Measurements from ENCODE around the gene IFI27L1. TPM values are rescaled to one million over a fixed set of nuclear protein-coding genes. Genes with fewer than 3 reads are reported as not detected.
A peak's percentile ranks its signal among the peaks of the same experiment; 100 is the strongest.

IFI27L1 gene
- total and polyA plus RNA-seq, 2 of the 13 experiments (the other 11 are each of a cell fraction or from before 2014, with no cell fraction given) = 11.9 to 19.0 TPM

DNA sequence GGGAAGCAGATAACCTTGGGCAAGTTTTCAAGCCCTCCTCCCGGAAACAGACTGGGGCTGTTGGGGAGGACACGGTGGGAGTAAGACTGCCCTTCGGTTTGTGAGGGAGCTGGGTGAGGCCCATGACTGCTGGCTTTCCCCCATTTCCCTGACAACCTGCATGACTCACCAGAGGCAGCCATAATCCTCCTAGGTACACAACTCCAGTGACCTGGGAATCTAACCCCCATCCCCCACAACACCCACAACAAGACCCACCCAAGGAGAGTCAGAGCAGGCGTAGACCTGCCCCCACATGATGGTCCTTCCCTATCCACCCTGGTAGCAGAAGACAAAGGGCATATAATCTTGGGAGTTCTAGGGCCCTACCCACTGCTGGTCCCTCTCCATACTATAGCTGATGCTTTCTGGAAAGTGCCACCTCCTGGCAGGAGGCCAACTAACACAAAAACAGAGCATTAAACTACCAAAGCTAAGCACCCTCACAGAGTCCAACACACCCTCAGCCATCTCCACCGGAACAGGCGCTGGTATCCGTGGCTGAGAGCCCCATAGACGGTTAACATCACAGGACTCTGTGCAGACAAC, 14.9 kb upstream of the IFI27L1 start:
- FAIRE-seq (no peak), ATAC-seq (peak; percentile 71), DNase-seq (ENCODE audit: low spot score) (peak; percentile 38)
- Histone ChIP-seq H3K36me3 (replicated peaks in 1 of 2; ENCODE audit: control insufficient read depth in 1 of 2, insufficient read depth in 2 of 2, low read length in 2 of 2) (peaks cover 9 to 25% of the 10 kb centered on the region in 2 experiments), H3K27ac (ENCODE audit: extremely low read length, insufficient read depth, low read length) (peak overlapping the region; percentile 50), H3K9me3 (ENCODE audit: low read length) (peaks cover 19% of the 10 kb centered on the region), H3K4me2 (ENCODE audit: low read depth, low read length) (peak overlapping the region; percentile 40), H3K4me3 (replicated peaks in 1 of 3; ENCODE audit: insufficient read depth in 1 of 3, low read depth in 2 of 3, low read length in 3 of 3) (no peak overlapping the region), H3K9ac (ENCODE audit: insufficient read depth, low read depth, low read length) (peak overlapping the region; percentile 8; the same call in 1 of the 2 replicates), H4K20me1 (ENCODE audit: insufficient read depth, low read length) (0 out of 2 replicates have a peak, but pooled peaks cover 7% of the 10 kb centered on the region), H3K27me3 (ENCODE audit: control insufficient read depth in 1 of 2, insufficient read depth in 2 of 2, low read length in 2 of 2) (no peaks in the 10 kb centered on the region), H2AFZ (ENCODE audit: low read length) (no peak overlapping the region), H3K4me1 (ENCODE audit: insufficient read depth, low read length) (peaks cover 33% of the 10 kb centered on the region), H3K79me2 (ENCODE audit: insufficient read depth, low read length) (peaks cover 86% of the 10 kb centered on the region)
- ChIA-PET POLR2A (interaction anchor here (0.7 to 2.6 kb wide), 4 partner anchors 13 to 257 kb away, joined by 3 to 10 read pairs (median 4); partner anchors contain the start of genes DDX24, IFI27, IFI27L1 and SERPINA6), CTCF (ENCODE audit: low intra/inter-chr PET ratio, low total read pairs) (no interaction called here)
- in situ Hi-C loops (cut with HindIII; ENCODE audit: extremely low pct_ligation_motif_present, low pct_unique_long_range_greater_than_20kb) (no loop called here), intact Hi-C loops (cut with micrococcal nuclease; ENCODE audit: unreplicated experiment) (no loop called here)
- BruUV-seq (replicated peaks) = no TSS peak
- WGBS (ENCODE audit: low lambda C conversion rate) = 29% methylated on average over 4 of the region's 8 CpGs
- TF ChIP-seq ZFX (CRISPR knock-in tag; IDR thresholded peaks at IDR 0.05; ENCODE audit: low read depth) (0 out of 2 replicates have a peak, but pooled peaks have one; percentile 19), RFX1 (IDR thresholded peaks at IDR 0.05) (peak; percentile 9; the same call in 1 of the 2 replicates), POLR2AphosphoS5 (IDR thresholded peaks at IDR 0.05; ENCODE audit: low read depth, low read length) (no peak), ELF3 (CRISPR knock-in tag; IDR thresholded peaks at IDR 0.05) (0 out of 2 replicates have a peak, but pooled peaks have one; percentile 6), YEATS2 (CRISPR knock-in tag; IDR thresholded peaks at IDR 0.05; ENCODE audit: borderline replicate concordance) (0 out of 2 replicates have a peak, but pooled peaks have one; percentile 6), LCORL (IDR thresholded peaks at IDR 0.05) (peak; percentile 33; the same call in 1 of the 2 replicates), LCORL (CRISPR knock-in tag; IDR thresholded peaks at IDR 0.05) (no peak), RARA (CRISPR knock-in tag; IDR thresholded peaks at IDR 0.05) (0 out of 2 replicates have a peak, but pooled peaks have one; percentile 14), JARID2 (CRISPR knock-in tag; IDR thresholded peaks at IDR 0.05; ENCODE audit: insufficient replicate concordance) (no peak), NFKB2 (CRISPR knock-in tag; IDR thresholded peaks at IDR 0.05; ENCODE audit: borderline replicate concordance) (no peak), ZNF709 (CRISPR knock-in tag; IDR thresholded peaks at IDR 0.05) (no peak), ZNF121 (CRISPR knock-in tag; IDR thresholded peaks at IDR 0.05) (no peak), YY1 (IDR thresholded peaks at IDR 0.05; ENCODE audit: insufficient read depth, insufficient replicate concordance, low read depth, low read length) (peak; percentile 28), SCMH1 (CRISPR knock-in tag; IDR thresholded peaks at IDR 0.05; ENCODE audit: borderline replicate concordance) (no peak)
- TF ChIP-seq, protein P1, sequence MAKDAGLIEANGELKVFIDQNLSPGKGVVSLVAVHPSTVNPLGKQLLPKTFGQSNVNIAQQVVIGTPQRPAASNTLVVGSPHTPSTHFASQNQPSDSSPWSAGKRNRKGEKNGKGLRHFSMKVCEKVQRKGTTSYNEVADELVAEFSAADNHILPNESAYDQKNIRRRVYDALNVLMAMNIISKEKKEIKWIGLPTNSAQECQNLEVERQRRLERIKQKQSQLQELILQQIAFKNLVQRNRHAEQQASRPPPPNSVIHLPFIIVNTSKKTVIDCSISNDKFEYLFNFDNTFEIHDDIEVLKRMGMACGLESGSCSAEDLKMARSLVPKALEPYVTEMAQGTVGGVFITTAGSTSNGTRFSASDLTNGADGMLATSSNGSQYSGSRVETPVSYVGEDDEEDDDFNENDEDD (CRISPR knock-in tag; IDR thresholded peaks at IDR 0.05; ENCODE audit: borderline replicate concordance) = no peak
- TF ChIP-seq, protein P2, sequence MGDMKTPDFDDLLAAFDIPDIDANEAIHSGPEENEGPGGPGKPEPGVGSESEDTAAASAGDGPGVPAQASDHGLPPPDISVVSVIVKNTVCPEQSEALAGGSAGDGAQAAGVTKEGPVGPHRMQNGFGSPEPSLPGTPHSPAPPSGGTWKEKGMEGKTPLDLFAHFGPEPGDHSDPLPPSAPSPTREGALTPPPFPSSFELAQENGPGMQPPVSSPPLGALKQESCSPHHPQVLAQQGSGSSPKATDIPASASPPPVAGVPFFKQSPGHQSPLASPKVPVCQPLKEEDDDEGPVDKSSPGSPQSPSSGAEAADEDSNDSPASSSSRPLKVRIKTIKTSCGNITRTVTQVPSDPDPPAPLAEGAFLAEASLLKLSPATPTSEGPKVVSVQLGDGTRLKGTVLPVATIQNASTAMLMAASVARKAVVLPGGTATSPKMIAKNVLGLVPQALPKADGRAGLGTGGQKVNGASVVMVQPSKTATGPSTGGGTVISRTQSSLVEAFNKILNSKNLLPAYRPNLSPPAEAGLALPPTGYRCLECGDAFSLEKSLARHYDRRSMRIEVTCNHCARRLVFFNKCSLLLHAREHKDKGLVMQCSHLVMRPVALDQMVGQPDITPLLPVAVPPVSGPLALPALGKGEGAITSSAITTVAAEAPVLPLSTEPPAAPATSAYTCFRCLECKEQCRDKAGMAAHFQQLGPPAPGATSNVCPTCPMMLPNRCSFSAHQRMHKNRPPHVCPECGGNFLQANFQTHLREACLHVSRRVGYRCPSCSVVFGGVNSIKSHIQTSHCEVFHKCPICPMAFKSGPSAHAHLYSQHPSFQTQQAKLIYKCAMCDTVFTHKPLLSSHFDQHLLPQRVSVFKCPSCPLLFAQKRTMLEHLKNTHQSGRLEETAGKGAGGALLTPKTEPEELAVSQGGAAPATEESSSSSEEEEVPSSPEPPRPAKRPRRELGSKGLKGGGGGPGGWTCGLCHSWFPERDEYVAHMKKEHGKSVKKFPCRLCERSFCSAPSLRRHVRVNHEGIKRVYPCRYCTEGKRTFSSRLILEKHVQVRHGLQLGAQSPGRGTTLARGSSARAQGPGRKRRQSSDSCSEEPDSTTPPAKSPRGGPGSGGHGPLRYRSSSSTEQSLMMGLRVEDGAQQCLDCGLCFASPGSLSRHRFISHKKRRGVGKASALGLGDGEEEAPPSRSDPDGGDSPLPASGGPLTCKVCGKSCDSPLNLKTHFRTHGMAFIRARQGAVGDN (CRISPR knock-in tag; IDR thresholded peaks at IDR 0.05) = peak; percentile 28; the same call in 1 of the 2 replicates
- TF ChIP-seq, protein P3, sequence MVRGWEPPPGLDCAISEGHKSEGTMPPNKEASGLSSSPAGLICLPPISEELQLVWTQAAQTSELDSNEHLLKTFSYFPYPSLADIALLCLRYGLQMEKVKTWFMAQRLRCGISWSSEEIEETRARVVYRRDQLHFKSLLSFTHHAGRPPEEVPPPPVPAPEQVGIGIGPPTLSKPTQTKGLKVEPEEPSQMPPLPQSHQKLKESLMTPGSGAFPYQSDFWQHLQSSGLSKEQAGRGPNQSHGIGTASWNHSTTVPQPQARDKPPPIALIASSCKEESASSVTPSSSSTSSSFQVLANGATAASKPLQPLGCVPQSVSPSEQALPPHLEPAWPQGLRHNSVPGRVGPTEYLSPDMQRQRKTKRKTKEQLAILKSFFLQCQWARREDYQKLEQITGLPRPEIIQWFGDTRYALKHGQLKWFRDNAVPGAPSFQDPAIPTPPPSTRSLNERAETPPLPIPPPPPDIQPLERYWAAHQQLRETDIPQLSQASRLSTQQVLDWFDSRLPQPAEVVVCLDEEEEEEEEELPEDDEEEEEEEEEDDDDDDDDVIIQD (CRISPR knock-in tag; IDR thresholded peaks at IDR 0.05; ENCODE audit: low read depth) = peak; percentile 14; the same call in 1 of the 2 replicates
